Stimulated activated naive CD8-positive, alpha-beta T cell treated with anti-CD3 and anti-CD28 coated beads, Interleukin-15, amount 100 ng/mL, for 72 hours (primary cell): ENCODE results near the gene PRMT2.
"Not testable (repeated sequence)": the region's sequence is repeated elsewhere in the genome, so short reads cannot be mapped to it uniquely, and the experiment has no call there.

Source experiments
- ATAC-seq: fragments of 150-1000 bp; cut with Tn5 transposase; 2 replicates; pipeline ENCODE4 v1.10.0; 2021; ENCODE audit warnings: mild to moderate bottlenecking, moderate library complexity
- DNase-seq, 2 donors: peaks; one replicate each; pipeline ENCODE4 v3.0.0; 2021 to 2022
- H3K27ac Mint-ChIP-seq, 2 donors: one replicate each; pipeline ENCODE4 v1.8.0; 2022; ENCODE audit warnings: mild to moderate bottlenecking in 2 of 2, mixed read lengths in 2 of 2, moderate library complexity in 2 of 2
- H3K27me3 Mint-ChIP-seq: one replicate; pipeline ENCODE4 v1.8.0; 2022; ENCODE audit warnings: mixed read lengths
- H3K4me1 Mint-ChIP-seq: one replicate; pipeline ENCODE4 v1.8.0; 2022; ENCODE audit warnings: mild to moderate bottlenecking, mixed read lengths
- H3K4me3 Mint-ChIP-seq, 2 donors: one replicate each; pipeline ENCODE4 v1.8.0; 2022; ENCODE audit warnings: mild to moderate bottlenecking in 2 of 2, mixed read lengths in 2 of 2, moderate library complexity in 1 of 2
- H3K9me3 Mint-ChIP-seq, 2 donors: one replicate each; pipeline ENCODE4 v1.8.0; 2022; ENCODE audit warnings: mixed read lengths in 2 of 2

Gene PRMT2

GRCh38 chr21:46627726-46628125 lies 7.7 kb upstream of the PRMT2 start:
- H3K27me3 Mint-ChIP-seq, result no peaks in the 10 kb centered on the region
- H3K4me3 Mint-ChIP-seq, result no peak overlapping the region
- no peak for DNase-seq
- H3K27ac Mint-ChIP-seq, result no peak overlapping the region
- peaks cover 66% of the 10 kb centered on the region for H3K4me1 Mint-ChIP-seq
- peaks cover 5 to 19% of the 10 kb centered on the region in 2 donors for H3K9me3 Mint-ChIP-seq
- no peak for ATAC-seq

- H3K27me3 Mint-ChIP-seq, result no peaks in the 10 kb centered on the region
- no peak overlapping the region for H3K4me3 Mint-ChIP-seq
- no peak overlapping the region for H3K27ac Mint-ChIP-seq
- H3K9me3 Mint-ChIP-seq, result peaks cover 5 to 19% of the 10 kb centered on the region in 2 donors
- DNase-seq, result no peak
- peaks cover 72% of the 10 kb centered on the region for H3K4me1 Mint-ChIP-seq
- no peak for ATAC-seq
These were observed 6.6 kb upstream of the PRMT2 start for GRCh38 chr21:46628868-46629267.

GRCh38 chr21:46630915-46631314 lies 4.6 kb upstream of the PRMT2 start:
- not testable (repeated sequence) for H3K27me3 Mint-ChIP-seq, DNase-seq, ATAC-seq, H3K27ac Mint-ChIP-seq, H3K4me3 Mint-ChIP-seq
- Mint-ChIP-seq H3K4me1 (peaks cover 68% of the 10 kb centered on the region), H3K9me3 (peaks cover 5 to 12% of the 10 kb centered on the region in 2 donors)

GRCh38 chr21:46633566-46633965 lies 1.9 kb upstream of the PRMT2 start:
- Mint-ChIP-seq H3K27me3 (no peaks in the 10 kb centered on the region), H3K9me3 (peaks cover 0 to 5% of the 10 kb centered on the region in 2 donors), H3K27ac (peak overlapping the region; percentile 71 to 93), H3K4me1 (peaks cover 57% of the 10 kb centered on the region), H3K4me3 (peak overlapping the region; percentile 89 to 97)
- ATAC-seq (no peak), DNase-seq (peak in 1 of 2 donors; percentile 43)

GRCh38 chr21:46634427-46634826 lies 1.0 kb upstream of the PRMT2 start:
- peaks cover 58% of the 10 kb centered on the region for H3K4me1 Mint-ChIP-seq
- H3K4me3 Mint-ChIP-seq, result peak overlapping the region; percentile 89 to 97
- peak overlapping the region; percentile 36 to 93 for H3K27ac Mint-ChIP-seq
- ATAC-seq, result no peak
- peaks cover 0 to 5% of the 10 kb centered on the region in 2 donors for H3K9me3 Mint-ChIP-seq
- H3K27me3 Mint-ChIP-seq, result no peaks in the 10 kb centered on the region
- peak in 1 of 2 donors; percentile 36 for DNase-seq

GRCh38 chr21:46634966-46635323 lies 529 bp upstream of the PRMT2 start:
- peak; percentile 44 for ATAC-seq
- peaks cover 63% of the 10 kb centered on the region for H3K4me1 Mint-ChIP-seq

GRCh38 chr21:46636181-46636512 lies 673 bp downstream of the PRMT2 start:
- ATAC-seq, result no peak
- peak overlapping the region; percentile 89 to 97 for H3K4me3 Mint-ChIP-seq
- H3K27me3 Mint-ChIP-seq, result no peaks in the 10 kb centered on the region
- peak overlapping the region; percentile 92 to 93 for H3K27ac Mint-ChIP-seq
- no peak for DNase-seq
- peaks cover 0 to 5% of the 10 kb centered on the region in 2 donors for H3K9me3 Mint-ChIP-seq
- H3K4me1 Mint-ChIP-seq, result peaks cover 75% of the 10 kb centered on the region

More at GRCh38 chr21:46634966-46635323, 529 bp upstream of the PRMT2 start:
- peak overlapping the region; percentile 89 to 97 for H3K4me3 Mint-ChIP-seq
- H3K27ac Mint-ChIP-seq, result peak overlapping the region in 1 of 2 donors; percentile 93
- H3K9me3 Mint-ChIP-seq, result peaks cover 0 to 5% of the 10 kb centered on the region in 2 donors
- no peak for DNase-seq
- H3K27me3 Mint-ChIP-seq, result no peaks in the 10 kb centered on the region

- Mint-ChIP-seq H3K4me3 (peak overlapping the region; percentile 89 to 97), H3K27me3 (no peaks in the 10 kb centered on the region), H3K9me3 (no peaks in the 10 kb centered on the region), H3K4me1 (peaks cover 76% of the 10 kb centered on the region), H3K27ac (peak overlapping the region; percentile 47 to 92)
- no peak for ATAC-seq
- no peak for DNase-seq
These were observed 1.2 kb downstream of the PRMT2 start for GRCh38 chr21:46636550-46637285.

GRCh38 chr21:46637952-46638746 lies 2.7 kb downstream of the PRMT2 start:
- peak overlapping the region; percentile 79 to 87 for H3K4me3 Mint-ChIP-seq
- H3K27ac Mint-ChIP-seq, result peak overlapping the region; percentile 85 to 91
- peaks cover 68% of the 10 kb centered on the region for H3K4me1 Mint-ChIP-seq

GRCh38 chr21:46639489-46640386 lies 4.3 kb downstream of the PRMT2 start:
- Mint-ChIP-seq H3K4me3 (peak overlapping the region; percentile 77 to 87), H3K27me3 (no peaks in the 10 kb centered on the region), H3K4me1 (peaks cover 56% of the 10 kb centered on the region), H3K9me3 (no peaks in the 10 kb centered on the region), H3K27ac (peak overlapping the region; percentile 90 to 91)
- DNase-seq (no peak), ATAC-seq (no peak)

More at GRCh38 chr21:46637952-46638746, 2.7 kb downstream of the PRMT2 start:
- no peak for DNase-seq
- H3K27me3 Mint-ChIP-seq, result no peaks in the 10 kb centered on the region
- H3K9me3 Mint-ChIP-seq, result no peaks in the 10 kb centered on the region
- ATAC-seq, result peak; percentile 56

- no peak for ATAC-seq
- peak overlapping the region in 1 of 2 donors; percentile 5 for H3K27ac Mint-ChIP-seq
- no peaks in the 10 kb centered on the region for H3K27me3 Mint-ChIP-seq
- no peak overlapping the region for H3K4me3 Mint-ChIP-seq
- no peak for DNase-seq
- H3K9me3 Mint-ChIP-seq, result peaks cover 5 to 6% of the 10 kb centered on the region in 2 donors
- H3K4me1 Mint-ChIP-seq, result peaks cover 66% of the 10 kb centered on the region
These were observed 6.2 kb downstream of the PRMT2 start for GRCh38 chr21:46641656-46642055.

- H3K9me3 Mint-ChIP-seq, result peaks cover 6 to 7% of the 10 kb centered on the region in 2 donors
- H3K4me3 Mint-ChIP-seq, result no peak overlapping the region
- ATAC-seq (no peak), DNase-seq (no peak)
- H3K27ac Mint-ChIP-seq, result peak overlapping the region in 1 of 2 donors; percentile 25
- H3K27me3 Mint-ChIP-seq, result no peaks in the 10 kb centered on the region
- peaks cover 71% of the 10 kb centered on the region for H3K4me1 Mint-ChIP-seq
These were observed 8.1 kb downstream of the PRMT2 start for GRCh38 chr21:46643379-46644177.

- DNase-seq, result no peak
- H3K4me1 Mint-ChIP-seq, result peaks cover 70% of the 10 kb centered on the region
- H3K4me3 Mint-ChIP-seq, result no peak overlapping the region
- no peaks in the 10 kb centered on the region for H3K27me3 Mint-ChIP-seq
- peaks cover 6 to 7% of the 10 kb centered on the region in 2 donors for H3K9me3 Mint-ChIP-seq
- ATAC-seq, result no peak
- H3K27ac Mint-ChIP-seq, result peak overlapping the region in 1 of 2 donors; percentile 8
These were observed 10.4 kb downstream of the PRMT2 start for GRCh38 chr21:46645840-46646239.

- H3K27me3 Mint-ChIP-seq, result no peaks in the 10 kb centered on the region
- H3K9me3 Mint-ChIP-seq, result peaks cover 6 to 7% of the 10 kb centered on the region in 2 donors
- peak overlapping the region in 1 of 2 donors; percentile 18 for H3K4me3 Mint-ChIP-seq
- peak overlapping the region in 1 of 2 donors; percentile 78 for H3K27ac Mint-ChIP-seq
- H3K4me1 Mint-ChIP-seq, result peaks cover 70% of the 10 kb centered on the region
- no peak for ATAC-seq
- DNase-seq, result no peak
These were observed 11.2 kb downstream of the PRMT2 start for GRCh38 chr21:46646541-46647154.
